ENCODE data around the gene SNRPE.

SNRPE gene

DNA sequence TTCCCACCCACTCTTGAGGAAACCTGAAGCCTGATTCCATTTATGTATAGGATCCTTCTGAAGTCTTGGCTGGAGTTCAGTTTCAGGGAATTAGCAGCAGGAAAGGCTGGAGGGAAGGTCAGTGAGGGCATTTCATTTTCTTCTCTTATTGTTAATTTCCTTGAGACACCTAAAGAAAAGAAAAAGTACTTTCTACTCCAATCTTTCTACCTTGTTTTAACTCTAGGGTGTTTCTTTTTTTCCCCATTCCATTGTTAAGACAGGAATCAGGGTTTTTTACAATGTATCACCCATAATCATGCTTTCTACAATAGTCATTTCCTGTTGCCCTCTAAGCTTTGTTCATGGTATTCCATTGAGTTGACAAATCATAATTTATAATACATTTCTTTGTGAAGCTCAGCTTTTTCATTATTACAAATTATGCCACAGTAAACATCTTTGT lies 27.4 kb downstream of the SNRPE start:
- no peak overlapping the region for H3K4me3 ChIP-seq (ENCODE audit: low read depth in 1 of 2, low read length in 2 of 2)
- H3K9ac ChIP-seq (ENCODE audit: low read length) = no peak overlapping the region
- H3K27me3 ChIP-seq (ENCODE audit: control insufficient read depth in 1 of 2, insufficient read depth in 2 of 2, low read length in 2 of 2) = no peaks in the 10 kb centered on the region
- no peak overlapping the region for H3K27ac ChIP-seq (ENCODE audit: low read depth, low read length)
- no peaks in the 10 kb centered on the region for H3K4me1 ChIP-seq (ENCODE audit: insufficient read depth, low read length)
- no peaks in the 10 kb centered on the region for H3K36me3 ChIP-seq (ENCODE audit: insufficient read depth, low read length)
- H3K9me3 ChIP-seq (ENCODE audit: low read length) = no peaks in the 10 kb centered on the region

DNA sequence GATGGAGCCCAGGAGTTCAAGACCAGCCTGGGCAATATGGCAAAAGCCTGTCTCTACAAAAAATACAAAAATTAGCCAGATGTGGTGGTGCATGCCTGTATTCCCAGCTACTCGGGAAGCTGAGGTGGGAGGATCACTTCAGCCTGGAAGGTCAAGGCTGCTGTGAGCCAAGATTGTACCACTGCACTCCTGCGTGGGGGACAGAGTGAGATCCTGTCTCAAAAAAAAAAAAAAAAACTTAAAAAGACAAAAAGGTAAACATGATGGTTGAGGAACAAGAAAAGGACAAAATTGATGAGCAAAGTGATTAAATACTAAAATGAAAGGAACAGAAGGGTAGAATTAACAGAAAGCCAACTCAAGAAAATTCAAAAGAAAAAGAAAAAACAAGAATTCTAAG lies 30.6 kb downstream of the SNRPE start:
- Histone ChIP-seq H3K4me3 (ENCODE audit: low read depth in 1 of 2, low read length in 2 of 2) (no peak overlapping the region), H3K27me3 (ENCODE audit: control insufficient read depth in 1 of 2, insufficient read depth in 2 of 2, low read length in 2 of 2) (no peaks in the 10 kb centered on the region), H3K4me1 (ENCODE audit: insufficient read depth, low read length) (no peaks in the 10 kb centered on the region), H3K27ac (ENCODE audit: low read depth, low read length) (no peak overlapping the region), H3K9me3 (ENCODE audit: low read length) (no peaks in the 10 kb centered on the region), H3K36me3 (ENCODE audit: insufficient read depth, low read length) (no peaks in the 10 kb centered on the region), H3K9ac (ENCODE audit: low read length) (no peak overlapping the region)

DNA sequence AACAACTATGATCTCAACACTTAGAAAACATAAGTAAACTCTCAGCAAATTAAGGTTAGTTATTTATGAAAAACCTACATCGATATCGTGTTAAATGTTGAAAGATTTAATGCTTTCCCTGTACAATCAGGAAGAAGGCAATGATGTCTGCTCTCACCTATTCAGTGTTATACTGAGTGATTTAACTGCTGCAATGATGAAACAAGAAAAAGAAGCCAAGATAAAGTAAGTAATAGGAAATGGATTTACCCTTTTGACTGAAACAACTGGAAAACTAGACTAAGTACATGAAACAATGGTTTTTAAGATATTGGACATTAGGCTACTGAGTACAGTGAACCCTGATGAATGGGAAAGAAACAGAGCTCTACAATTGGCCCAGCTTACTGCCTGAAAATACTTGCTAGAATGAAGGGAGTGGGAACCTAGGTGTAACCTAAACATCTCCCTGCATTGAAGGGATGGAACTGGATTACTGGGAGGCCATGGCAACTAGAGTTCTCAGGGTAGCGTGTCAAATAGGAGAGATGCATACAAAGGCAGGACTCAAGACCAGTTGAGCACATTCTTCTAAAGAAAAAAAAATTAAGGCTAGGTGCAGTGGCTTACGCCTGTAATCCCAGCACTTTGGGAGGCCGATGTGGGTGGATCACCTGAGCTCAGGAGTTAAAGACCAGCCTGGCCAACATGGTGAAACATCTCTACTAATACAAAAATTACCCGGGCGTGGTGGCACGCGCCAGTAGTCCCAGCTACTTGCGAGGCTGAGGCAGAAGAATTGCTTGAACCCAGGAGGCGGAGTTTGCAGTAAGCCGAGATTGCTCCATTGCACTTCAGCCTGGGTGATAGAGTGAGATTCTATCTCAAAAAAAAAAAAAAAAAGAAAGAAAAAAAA lies 37.3 kb downstream of the SNRPE start:
- Histone ChIP-seq H3K27ac (ENCODE audit: low read depth, low read length) (no peak overlapping the region), H3K9me3 (ENCODE audit: low read length) (no peaks in the 10 kb centered on the region)

DNA sequence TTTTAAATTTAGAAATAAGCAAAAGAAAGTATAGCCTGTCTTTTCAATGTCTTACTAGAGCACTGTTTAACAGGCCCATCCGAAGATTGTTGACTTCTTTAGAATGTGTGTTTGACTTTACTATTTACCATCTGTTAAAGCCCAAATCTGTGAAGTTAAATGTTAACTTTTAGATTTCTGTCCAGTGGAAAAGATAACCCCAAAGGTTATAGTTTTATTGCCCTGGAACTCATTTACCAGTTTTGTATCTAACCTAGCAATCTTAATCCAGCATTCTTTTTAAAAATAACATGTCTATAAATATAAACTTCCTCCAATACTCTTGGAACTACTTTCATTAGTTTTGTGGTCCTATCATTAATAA lies 37.9 kb downstream of the SNRPE start:
- Histone ChIP-seq H3K27me3 (ENCODE audit: control insufficient read depth in 1 of 2, insufficient read depth in 2 of 2, low read length in 2 of 2) (no peaks in the 10 kb centered on the region), H3K9ac (ENCODE audit: low read length) (no peak overlapping the region), H3K36me3 (ENCODE audit: insufficient read depth, low read length) (no peaks in the 10 kb centered on the region), H3K9me3 (ENCODE audit: low read length) (no peaks in the 10 kb centered on the region), H3K4me3 (ENCODE audit: low read depth in 1 of 2, low read length in 2 of 2) (no peak overlapping the region), H3K27ac (ENCODE audit: low read depth, low read length) (no peak overlapping the region), H3K4me1 (ENCODE audit: insufficient read depth, low read length) (no peaks in the 10 kb centered on the region)

More for the DNA sequence above, 37.3 kb downstream of the SNRPE start:
- no peaks in the 10 kb centered on the region for H3K4me1 ChIP-seq (ENCODE audit: insufficient read depth, low read length)
- no peaks in the 10 kb centered on the region for H3K27me3 ChIP-seq (ENCODE audit: control insufficient read depth in 1 of 2, insufficient read depth in 2 of 2, low read length in 2 of 2)
- H3K36me3 ChIP-seq (ENCODE audit: insufficient read depth, low read length) = no peaks in the 10 kb centered on the region
- no peak overlapping the region for H3K9ac ChIP-seq (ENCODE audit: low read length)
- no peak overlapping the region for H3K4me3 ChIP-seq (ENCODE audit: low read depth in 1 of 2, low read length in 2 of 2)

DNA sequence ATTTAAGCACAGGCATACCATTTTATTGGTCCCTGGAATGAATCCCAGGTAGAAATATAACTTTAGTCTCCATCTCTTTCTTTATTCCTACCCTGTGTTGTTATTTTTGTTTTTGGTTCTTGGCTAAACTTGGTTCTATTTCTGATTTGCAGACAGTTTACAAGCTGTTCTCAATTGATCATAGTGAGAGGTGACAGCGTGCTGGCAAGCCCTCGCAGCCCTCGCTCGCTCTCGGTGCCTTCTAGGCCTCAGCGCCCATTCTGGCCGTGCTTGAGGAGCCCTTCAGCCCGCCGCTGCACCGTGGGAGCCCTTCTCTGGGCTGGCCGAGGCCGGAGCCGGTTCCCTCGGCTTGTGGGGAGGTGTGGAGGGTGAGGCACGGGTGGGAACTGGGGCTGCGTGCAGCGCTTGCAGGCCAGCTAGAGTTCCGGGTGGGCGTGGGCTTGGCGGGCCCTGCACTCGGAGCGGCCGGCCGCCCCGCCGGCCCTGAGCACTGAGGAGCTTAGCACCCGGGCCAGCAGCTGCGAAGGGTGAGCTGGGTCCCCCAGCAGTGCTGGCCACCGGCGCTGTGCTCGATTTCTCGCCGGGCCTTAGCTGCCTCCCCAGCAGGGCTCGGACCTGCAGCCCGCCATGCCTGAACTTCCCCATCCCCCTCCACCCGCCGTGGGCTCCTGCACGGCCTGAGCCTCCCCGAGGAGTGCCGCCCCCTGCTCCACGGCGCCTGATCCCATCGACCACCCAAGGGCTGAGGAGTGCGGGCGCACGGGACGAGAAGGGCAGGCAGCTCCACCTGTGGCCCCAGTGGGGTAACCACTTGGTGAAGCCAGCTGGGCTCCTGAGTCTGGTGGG lies 38.7 kb downstream of the SNRPE start:
- no peak overlapping the region for H3K9ac ChIP-seq (ENCODE audit: low read length)

DNA sequence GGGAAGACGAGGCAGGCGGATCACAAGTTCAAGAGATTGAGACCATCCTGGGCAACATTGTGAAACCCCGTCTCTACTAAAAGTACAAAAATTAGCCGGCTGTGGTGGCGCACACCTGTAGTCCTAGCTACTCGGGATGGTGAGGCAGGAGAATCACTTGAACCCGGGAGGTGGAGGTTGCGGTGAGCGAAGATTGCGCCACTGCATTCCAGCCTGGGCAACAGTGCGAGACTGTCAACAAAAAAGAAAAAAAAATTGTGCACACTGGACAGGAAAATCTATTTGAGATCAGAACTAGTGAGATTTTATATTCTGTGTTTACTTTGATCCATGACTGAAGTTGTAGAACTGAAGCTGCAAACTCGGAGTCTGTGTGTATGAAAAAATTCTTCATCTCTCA lies 40.2 kb downstream of the SNRPE start:
- Histone ChIP-seq H3K9me3 (ENCODE audit: low read length) (no peaks in the 10 kb centered on the region), H3K9ac (ENCODE audit: low read length) (no peak overlapping the region), H3K4me1 (ENCODE audit: insufficient read depth, low read length) (no peaks in the 10 kb centered on the region), H3K27me3 (ENCODE audit: control insufficient read depth in 1 of 2, insufficient read depth in 2 of 2, low read length in 2 of 2) (no peaks in the 10 kb centered on the region), H3K4me3 (ENCODE audit: low read depth in 1 of 2, low read length in 2 of 2) (no peak overlapping the region), H3K27ac (ENCODE audit: low read depth, low read length) (no peak overlapping the region), H3K36me3 (ENCODE audit: insufficient read depth, low read length) (no peaks in the 10 kb centered on the region)

More for the DNA sequence above, 38.7 kb downstream of the SNRPE start:
- no peaks in the 10 kb centered on the region for H3K4me1 ChIP-seq (ENCODE audit: insufficient read depth, low read length)
- no peaks in the 10 kb centered on the region for H3K9me3 ChIP-seq (ENCODE audit: low read length)
- H3K27me3 ChIP-seq (ENCODE audit: control insufficient read depth in 1 of 2, insufficient read depth in 2 of 2, low read length in 2 of 2) = no peaks in the 10 kb centered on the region
- no peaks in the 10 kb centered on the region for H3K36me3 ChIP-seq (ENCODE audit: insufficient read depth, low read length)
- H3K27ac ChIP-seq (ENCODE audit: low read depth, low read length) = no peak overlapping the region
- no peak overlapping the region for H3K4me3 ChIP-seq (ENCODE audit: low read depth in 1 of 2, low read length in 2 of 2)

DNA sequence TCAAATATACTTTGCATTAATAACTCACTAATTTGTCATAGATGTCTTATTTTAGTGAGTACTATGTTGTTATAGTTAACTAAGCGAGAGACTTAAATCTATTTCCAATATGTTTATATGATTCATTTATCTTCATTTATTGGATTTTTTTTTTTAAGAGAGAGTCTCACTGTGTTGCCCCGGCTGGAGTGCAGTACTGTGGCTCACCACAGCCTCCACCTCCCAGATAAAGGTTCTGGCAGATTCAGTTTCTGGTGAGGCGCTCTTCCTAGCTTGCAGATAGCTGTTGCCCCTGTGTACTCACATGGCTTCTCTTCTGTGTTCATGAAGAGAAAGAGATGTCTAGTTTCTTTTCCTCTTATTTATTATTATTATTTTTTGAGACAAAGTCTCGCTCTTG lies 43.9 kb downstream of the SNRPE start:
- H3K9ac ChIP-seq (ENCODE audit: low read length) = no peak overlapping the region
- no peaks in the 10 kb centered on the region for H3K36me3 ChIP-seq (ENCODE audit: insufficient read depth, low read length)
- no peaks in the 10 kb centered on the region for H3K4me1 ChIP-seq (ENCODE audit: insufficient read depth, low read length)
- H3K4me3 ChIP-seq (ENCODE audit: low read depth in 1 of 2, low read length in 2 of 2) = no peak overlapping the region
- no peaks in the 10 kb centered on the region for H3K9me3 ChIP-seq (ENCODE audit: low read length)
- H3K27ac ChIP-seq (ENCODE audit: low read depth, low read length) = no peak overlapping the region
- H3K27me3 ChIP-seq (ENCODE audit: control insufficient read depth in 1 of 2, insufficient read depth in 2 of 2, low read length in 2 of 2) = no peaks in the 10 kb centered on the region

DNA sequence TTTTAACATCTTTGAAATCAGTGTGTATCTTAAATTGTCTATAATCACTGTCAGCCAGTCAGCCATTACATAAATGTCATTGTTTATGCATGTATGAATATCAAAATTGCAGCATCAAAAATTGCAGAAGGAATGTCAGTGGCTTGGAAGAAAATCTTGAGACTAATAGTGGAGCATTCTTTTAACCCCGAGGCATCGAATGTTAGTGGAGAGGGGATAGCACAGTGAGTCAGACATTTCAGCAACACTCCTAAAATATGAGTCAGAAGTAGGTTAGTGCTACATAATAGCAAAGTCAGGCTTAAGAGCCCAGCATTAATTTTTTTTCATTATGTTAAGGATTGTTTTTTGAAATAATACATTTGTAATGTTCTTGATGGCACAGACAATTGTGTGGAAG lies 45.5 kb downstream of the SNRPE start:
- H3K9me3 ChIP-seq (ENCODE audit: low read length) = no peaks in the 10 kb centered on the region
- no peak overlapping the region for H3K4me3 ChIP-seq (ENCODE audit: low read depth in 1 of 2, low read length in 2 of 2)
- H3K4me1 ChIP-seq (ENCODE audit: insufficient read depth, low read length) = no peaks in the 10 kb centered on the region
- no peaks in the 10 kb centered on the region for H3K27me3 ChIP-seq (ENCODE audit: control insufficient read depth in 1 of 2, insufficient read depth in 2 of 2, low read length in 2 of 2)
- H3K9ac ChIP-seq (ENCODE audit: low read length) = no peak overlapping the region
- no peak overlapping the region for H3K27ac ChIP-seq (ENCODE audit: low read depth, low read length)
- no peaks in the 10 kb centered on the region for H3K36me3 ChIP-seq (ENCODE audit: insufficient read depth, low read length)

DNA sequence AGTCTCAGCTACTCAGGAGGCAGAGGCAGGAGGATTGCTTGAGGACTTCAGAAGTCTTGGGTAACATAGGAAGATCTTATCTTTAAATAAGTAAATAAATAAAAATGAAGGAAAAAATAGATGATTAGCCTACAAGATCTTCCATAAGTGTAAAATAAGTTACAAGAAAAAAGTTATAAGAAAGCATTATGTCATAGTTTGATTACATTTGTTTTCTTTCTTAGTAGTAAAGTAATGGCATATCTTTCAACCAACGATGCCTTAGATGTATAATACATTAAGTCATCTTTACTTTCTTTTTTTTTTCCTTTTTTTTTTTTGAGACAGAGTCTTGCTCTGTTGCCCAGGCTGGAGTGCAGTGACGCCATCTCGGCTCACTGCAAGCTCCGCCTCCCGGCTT lies 46.5 kb downstream of the SNRPE start:
- H3K27me3 ChIP-seq (ENCODE audit: control insufficient read depth in 1 of 2, insufficient read depth in 2 of 2, low read length in 2 of 2) = no peaks in the 10 kb centered on the region
- H3K9ac ChIP-seq (ENCODE audit: low read length) = no peak overlapping the region
- H3K4me1 ChIP-seq (ENCODE audit: insufficient read depth, low read length) = no peaks in the 10 kb centered on the region
- no peaks in the 10 kb centered on the region for H3K36me3 ChIP-seq (ENCODE audit: insufficient read depth, low read length)
- no peak overlapping the region for H3K27ac ChIP-seq (ENCODE audit: low read depth, low read length)
- H3K4me3 ChIP-seq (ENCODE audit: low read depth in 1 of 2, low read length in 2 of 2) = no peak overlapping the region
- no peaks in the 10 kb centered on the region for H3K9me3 ChIP-seq (ENCODE audit: low read length)

DNA sequence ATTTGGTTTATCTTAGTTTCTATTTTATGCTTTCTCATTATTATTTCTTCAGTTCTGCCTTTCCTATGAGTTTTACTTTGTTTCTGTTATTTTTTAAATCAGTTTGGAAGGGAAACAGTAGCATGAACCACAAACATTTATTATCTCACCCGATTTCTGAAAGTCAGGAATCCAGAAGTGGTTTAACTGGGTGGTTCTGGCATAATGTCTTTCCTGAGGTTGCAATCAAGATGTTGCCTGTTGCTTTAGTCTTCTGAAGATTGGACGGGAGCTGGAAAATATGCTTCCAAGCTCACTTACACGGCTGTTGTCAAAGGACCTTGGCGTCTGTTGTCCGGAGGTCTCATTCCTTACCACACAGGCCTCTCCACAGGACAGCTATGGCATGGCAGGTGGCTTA lies 50.4 kb downstream of the SNRPE start:
- Histone ChIP-seq H3K4me1 (ENCODE audit: insufficient read depth, low read length) (no peaks in the 10 kb centered on the region), H3K9me3 (ENCODE audit: low read length) (no peaks in the 10 kb centered on the region), H3K36me3 (ENCODE audit: insufficient read depth, low read length) (no peaks in the 10 kb centered on the region), H3K27ac (ENCODE audit: low read depth, low read length) (no peak overlapping the region), H3K4me3 (ENCODE audit: low read depth in 1 of 2, low read length in 2 of 2) (no peak overlapping the region), H3K27me3 (ENCODE audit: control insufficient read depth in 1 of 2, insufficient read depth in 2 of 2, low read length in 2 of 2) (no peaks in the 10 kb centered on the region), H3K9ac (ENCODE audit: low read length) (no peak overlapping the region)

DNA sequence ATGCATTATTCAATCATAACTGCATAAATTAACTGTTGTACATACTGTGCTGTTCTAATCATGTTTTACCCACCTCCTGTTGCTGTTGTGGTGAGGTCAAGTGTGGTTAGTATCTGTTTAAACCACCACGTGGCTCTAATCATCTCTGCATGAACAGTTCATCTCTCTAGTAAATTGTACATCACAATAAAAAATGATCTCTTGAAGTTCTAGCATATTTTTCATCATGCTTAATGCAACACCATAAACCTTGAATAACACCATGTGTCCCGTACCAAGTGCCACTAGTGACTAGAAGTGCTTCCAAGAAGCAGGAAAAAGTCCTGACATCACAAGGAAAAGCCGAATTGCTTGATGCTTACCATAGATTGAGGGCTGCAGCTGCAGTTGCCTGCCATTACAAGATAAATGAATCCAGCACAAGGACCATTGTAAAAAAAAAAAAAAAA lies 51.7 kb downstream of the SNRPE start:
- no peak overlapping the region for H3K9ac ChIP-seq (ENCODE audit: low read length)
- no peaks in the 10 kb centered on the region for H3K4me1 ChIP-seq (ENCODE audit: insufficient read depth, low read length)
- H3K36me3 ChIP-seq (ENCODE audit: insufficient read depth, low read length) = no peaks in the 10 kb centered on the region
- H3K27ac ChIP-seq (ENCODE audit: low read depth, low read length) = no peak overlapping the region
- no peaks in the 10 kb centered on the region for H3K9me3 ChIP-seq (ENCODE audit: low read length)
- H3K27me3 ChIP-seq (ENCODE audit: control insufficient read depth in 1 of 2, insufficient read depth in 2 of 2, low read length in 2 of 2) = no peaks in the 10 kb centered on the region
- H3K4me3 ChIP-seq (ENCODE audit: low read depth in 1 of 2, low read length in 2 of 2) = no peak overlapping the region
